ENCODE measurements around the gene PLCB1.

The PLCB1 gene

GRCh38 chr20:8720089-8720488, 588.0 kb downstream of the PLCB1 start:
- Histone ChIP-seq H3K4me2 (ENCODE audit: insufficient read depth, low read length) (no peak overlapping the region), H3K27me3 (ENCODE audit: insufficient read depth, low read length, poor library complexity) (no peaks in the 10 kb centered on the region)

DNA sequence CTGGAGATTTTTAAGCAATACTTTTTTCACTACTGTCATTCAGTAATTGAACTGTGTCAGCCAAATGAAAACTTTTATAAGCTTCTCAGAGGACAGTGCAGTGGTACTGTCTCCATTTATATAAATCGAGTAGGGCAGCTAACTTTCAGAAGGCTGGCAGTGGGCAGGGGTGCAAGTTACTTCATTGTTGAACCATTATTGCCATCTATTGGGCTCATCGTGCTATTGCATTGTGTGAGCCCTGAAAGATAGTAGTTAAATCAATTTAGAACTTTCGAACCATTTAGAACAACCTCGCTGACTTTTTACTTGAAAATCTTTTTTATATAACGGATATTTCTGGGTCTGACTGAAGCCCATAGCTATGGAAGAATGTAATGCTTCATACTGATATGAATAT, 589.0 kb downstream of the PLCB1 start:
- no peak overlapping the region for H3K4me3 ChIP-seq (ENCODE audit: low read depth in 1 of 2, low read length in 2 of 2)
- H3K4me1 ChIP-seq (ENCODE audit: insufficient read depth, low read length) = no peaks in the 10 kb centered on the region
- ATAC-seq (ENCODE audit: insufficient read depth, low read depth) = peak; percentile 83

More at GRCh38 chr20:8720089-8720488, 588.0 kb downstream of the PLCB1 start:
- Histone ChIP-seq H2AFZ (ENCODE audit: low read depth, low read length) (no peak overlapping the region), H3K79me2 (ENCODE audit: insufficient read depth, low read length) (no peaks in the 10 kb centered on the region), H3K27ac (ENCODE audit: low read length) (no peak overlapping the region), H3K4me1 (ENCODE audit: insufficient read depth, low read length) (no peaks in the 10 kb centered on the region), H3K9ac (ENCODE audit: low read depth, low read length) (no peak overlapping the region), H3K4me3 (ENCODE audit: low read depth in 1 of 2, low read length in 2 of 2) (no peak overlapping the region), H4K20me1 (ENCODE audit: insufficient read depth, low read length) (no peaks in the 10 kb centered on the region), H3K9me3 (ENCODE audit: insufficient read depth, low read length, severe bottlenecking) (no peaks in the 10 kb centered on the region), H3K36me3 (ENCODE audit: insufficient read depth, low read length) (peaks cover 42% of the 10 kb centered on the region; the same call in 1 of the 2 replicates)
- TF ChIP-seq, protein P1, sequence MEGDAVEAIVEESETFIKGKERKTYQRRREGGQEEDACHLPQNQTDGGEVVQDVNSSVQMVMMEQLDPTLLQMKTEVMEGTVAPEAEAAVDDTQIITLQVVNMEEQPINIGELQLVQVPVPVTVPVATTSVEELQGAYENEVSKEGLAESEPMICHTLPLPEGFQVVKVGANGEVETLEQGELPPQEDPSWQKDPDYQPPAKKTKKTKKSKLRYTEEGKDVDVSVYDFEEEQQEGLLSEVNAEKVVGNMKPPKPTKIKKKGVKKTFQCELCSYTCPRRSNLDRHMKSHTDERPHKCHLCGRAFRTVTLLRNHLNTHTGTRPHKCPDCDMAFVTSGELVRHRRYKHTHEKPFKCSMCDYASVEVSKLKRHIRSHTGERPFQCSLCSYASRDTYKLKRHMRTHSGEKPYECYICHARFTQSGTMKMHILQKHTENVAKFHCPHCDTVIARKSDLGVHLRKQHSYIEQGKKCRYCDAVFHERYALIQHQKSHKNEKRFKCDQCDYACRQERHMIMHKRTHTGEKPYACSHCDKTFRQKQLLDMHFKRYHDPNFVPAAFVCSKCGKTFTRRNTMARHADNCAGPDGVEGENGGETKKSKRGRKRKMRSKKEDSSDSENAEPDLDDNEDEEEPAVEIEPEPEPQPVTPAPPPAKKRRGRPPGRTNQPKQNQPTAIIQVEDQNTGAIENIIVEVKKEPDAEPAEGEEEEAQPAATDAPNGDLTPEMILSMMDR (IDR thresholded peaks at IDR 0.05; ENCODE audit: borderline replicate concordance, extremely low read depth, low read length, poor library complexity, severe bottlenecking) = no peak
- TF ChIP-seq EZH2 (IDR thresholded peaks at IDR 0.05; ENCODE audit: borderline replicate concordance, low read depth, low read length, severe bottlenecking) = no peak
- DNase-seq = no peak
- ATAC-seq (ENCODE audit: insufficient read depth, low read depth) = no peak

DNA sequence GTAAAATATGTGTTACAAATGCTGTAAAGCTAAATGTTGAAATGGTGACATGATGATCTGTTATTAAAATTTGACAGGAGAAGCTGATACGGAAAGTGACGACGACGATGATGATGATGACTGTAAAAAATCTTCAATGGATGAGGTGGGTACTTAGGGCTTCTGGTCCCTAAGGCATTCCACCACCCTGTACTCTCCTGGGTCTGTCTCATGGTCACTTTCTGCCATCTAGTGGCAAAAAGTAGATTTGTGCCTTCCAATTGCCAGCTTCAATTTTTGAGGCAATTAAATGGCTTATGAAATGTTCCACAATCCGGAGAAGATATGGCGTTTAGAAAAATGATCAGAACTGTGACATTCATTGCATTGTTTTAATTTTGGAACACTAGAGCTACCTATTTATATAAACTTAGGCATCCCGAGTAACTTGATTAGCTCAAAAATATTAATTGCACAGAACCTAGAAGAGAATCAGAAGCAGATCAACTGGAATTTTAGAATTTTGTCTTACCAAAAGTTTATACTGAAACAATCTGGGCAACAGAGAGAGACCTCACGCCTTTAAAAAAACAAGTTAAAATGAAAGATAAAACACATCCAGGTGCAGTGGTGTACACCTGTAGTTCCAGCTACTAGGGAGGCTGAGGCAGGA, 590.3 kb downstream of the PLCB1 start:
- peak; percentile 93 for ATAC-seq (ENCODE audit: insufficient read depth, low read depth)
- no peak overlapping the region for H3K4me3 ChIP-seq (ENCODE audit: low read depth in 1 of 2, low read length in 2 of 2)
- peak; percentile 63 for DNase-seq
- no peaks in the 10 kb centered on the region for H3K27me3 ChIP-seq (ENCODE audit: insufficient read depth, low read length, poor library complexity)
- no peak overlapping the region for H3K27ac ChIP-seq (ENCODE audit: low read length)
- H3K9me3 ChIP-seq (ENCODE audit: insufficient read depth, low read length, severe bottlenecking) = no peaks in the 10 kb centered on the region
- no peak overlapping the region for H3K4me2 ChIP-seq (ENCODE audit: insufficient read depth, low read length)
- no peaks in the 10 kb centered on the region for H4K20me1 ChIP-seq (ENCODE audit: insufficient read depth, low read length)
- no peaks in the 10 kb centered on the region for H3K4me1 ChIP-seq (ENCODE audit: insufficient read depth, low read length)
- H2AFZ ChIP-seq (ENCODE audit: low read depth, low read length) = no peak overlapping the region
- no peaks in the 10 kb centered on the region for H3K79me2 ChIP-seq (ENCODE audit: insufficient read depth, low read length)
- H3K36me3 ChIP-seq (ENCODE audit: insufficient read depth, low read length) = peaks cover 39% of the 10 kb centered on the region; the same call in 1 of the 2 replicates
- no peak for TF ChIP-seq EZH2 (IDR thresholded peaks at IDR 0.05; ENCODE audit: borderline replicate concordance, low read depth, low read length, severe bottlenecking)
- TF ChIP-seq, protein P1 (IDR thresholded peaks at IDR 0.05; ENCODE audit: borderline replicate concordance, extremely low read depth, low read length, poor library complexity, severe bottlenecking) = peak; percentile 93
- H3K9ac ChIP-seq (ENCODE audit: low read depth, low read length) = no peak overlapping the region

More for the DNA sequence above, 589.0 kb downstream of the PLCB1 start:
- peaks cover 40% of the 10 kb centered on the region; the same call in 1 of the 2 replicates for H3K36me3 ChIP-seq (ENCODE audit: insufficient read depth, low read length)
- H2AFZ ChIP-seq (ENCODE audit: low read depth, low read length) = no peak overlapping the region
- H3K27me3 ChIP-seq (ENCODE audit: insufficient read depth, low read length, poor library complexity) = no peaks in the 10 kb centered on the region
- H3K9ac ChIP-seq (ENCODE audit: low read depth, low read length) = no peak overlapping the region
- no peak for TF ChIP-seq EZH2 (IDR thresholded peaks at IDR 0.05; ENCODE audit: borderline replicate concordance, low read depth, low read length, severe bottlenecking)
- TF ChIP-seq, protein P1 (IDR thresholded peaks at IDR 0.05; ENCODE audit: borderline replicate concordance, extremely low read depth, low read length, poor library complexity, severe bottlenecking) = peak; percentile 92
- DNase-seq = peak; percentile 58
- H3K79me2 ChIP-seq (ENCODE audit: insufficient read depth, low read length) = no peaks in the 10 kb centered on the region
- no peaks in the 10 kb centered on the region for H3K9me3 ChIP-seq (ENCODE audit: insufficient read depth, low read length, severe bottlenecking)
- no peak overlapping the region for H3K4me2 ChIP-seq (ENCODE audit: insufficient read depth, low read length)
- no peaks in the 10 kb centered on the region for H4K20me1 ChIP-seq (ENCODE audit: insufficient read depth, low read length)
- no peak overlapping the region for H3K27ac ChIP-seq (ENCODE audit: low read length)
